ENCODE data around the gene MME.

GRCh38 chr3:155232605-155233004 is 152.5 kb downstream of the MME start:
- TF ChIP-seq CTCF (IDR thresholded peaks at IDR 0.05; ENCODE audit: low read depth, low read length, poor library complexity, severe bottlenecking) (no peak), EZH2phosphoT487 (IDR thresholded peaks at IDR 0.05; ENCODE audit: borderline replicate concordance, low read length) (no peak)

Measured in DOHH2 (cell line).